GM12892 (cell line): ENCODE results near the gene TPD52L1.

Experiments
- POLR2A ChIP-seq: IDR thresholded peaks from 2 replicates; pipeline ENCODE4 v1.6.1; 2011; ENCODE audit warnings: low read depth, low read length, control low read depth
- POLR2AphosphoS5 ChIP-seq: IDR thresholded peaks from 2 replicates; pipeline ENCODE4 v1.6.1; 2011; ENCODE audit warnings: low read depth, low read length, control low read depth
- TAF1 ChIP-seq: IDR thresholded peaks from 2 replicates; pipeline ENCODE4 v1.6.1; 2011; ENCODE audit warnings: low read depth, mild to moderate bottlenecking, control low read depth, low read length, borderline replicate concordance

GRCh38 chr6:125203395-125203794 is 49.8 kb downstream of the TPD52L1 start:
- no peak for TF ChIP-seq POLR2AphosphoS5
- no peak for TF ChIP-seq POLR2A
- TF ChIP-seq TAF1: no peak
